Measurements from ENCODE around the gene GYS1.
"Not testable (repeated sequence)": the region's sequence is repeated elsewhere in the genome, so short reads cannot be mapped to it uniquely, and the experiment has no call there.

GYS1 gene

GRCh38 chr19:48993175-48994034 lies at the start of gene GYS1, which contains the start of gene RUVBL2:
Gene GYS1 (minus strand): TSS chr19:48993309. CDS start chr19:48993112, 197 bp downstream.
Gene RUVBL2 (plus strand): TSS chr19:48993887. CDS start chr19:48993912, 25 bp downstream.
- DNase-seq = peak; percentile 100

GRCh38 chr19:49042666-49043065 lies 49.6 kb upstream of the GYS1 start:
- not testable (repeated sequence) for DNase-seq

GRCh38 chr19:49042177-49042576 lies 49.1 kb upstream of the GYS1 start:
- DNase-seq = no peak

- DNase-seq = not testable (repeated sequence)
These were observed 46.6 kb upstream of the GYS1 start for GRCh38 chr19:49039736-49040135.

- DNase-seq = not testable (repeated sequence)
These were observed 45.6 kb upstream of the GYS1 start for GRCh38 chr19:49038557-49039276.

GRCh38 chr19:49038111-49038510 lies 45.0 kb upstream of the GYS1 start:
- DNase-seq = not testable (repeated sequence)

GRCh38 chr19:49036815-49037214 lies 43.7 kb upstream of the GYS1 start, which contains the start of gene CGB1:
Gene CGB1 (minus strand): TSS chr19:49036895. CDS start chr19:49036711, 184 bp downstream.
- peak; percentile 32 for DNase-seq

- DNase-seq = peak; percentile 62
These were observed 38.7 kb upstream of the GYS1 start, which contains the start of gene CGB2 for GRCh38 chr19:49031642-49032301. Gene CGB2 (plus strand): TSS chr19:49031890. CDS start chr19:49032096, 206 bp downstream.

GRCh38 chr19:49030323-49030722 lies 37.2 kb upstream of the GYS1 start:
- DNase-seq = not testable (repeated sequence)

GRCh38 chr19:49029749-49030148 lies 36.6 kb upstream of the GYS1 start:
- DNase-seq = not testable (repeated sequence)

- DNase-seq = not testable (repeated sequence)
These were observed 35.6 kb upstream of the GYS1 start for GRCh38 chr19:49028686-49029085.

GRCh38 chr19:49025599-49025998 lies 32.5 kb upstream of the GYS1 start:
- DNase-seq = not testable (repeated sequence)

GRCh38 chr19:49025088-49025487 lies 32.0 kb upstream of the GYS1 start:
- DNase-seq = not testable (repeated sequence)

GRCh38 chr19:49024233-49024632 lies 31.1 kb upstream of the GYS1 start, which contains the start of gene CGB3:
Gene CGB3 (minus strand): TSS chr19:49024333. CDS start chr19:49023971, 362 bp downstream.
- not testable (repeated sequence) for DNase-seq

- no peak for DNase-seq
These were observed 29.0 kb upstream of the GYS1 start for GRCh38 chr19:49022116-49022515.

- no peak for DNase-seq
These were observed 28.1 kb upstream of the GYS1 start for GRCh38 chr19:49020931-49021895.

GRCh38 chr19:49020342-49020741 lies 27.2 kb upstream of the GYS1 start:
- DNase-seq = no peak

- peak; percentile 72 for DNase-seq
These were observed 26.3 kb upstream of the GYS1 start for GRCh38 chr19:49019242-49019932.

- DNase-seq = peak; percentile 36
These were observed 25.5 kb upstream of the GYS1 start for GRCh38 chr19:49018388-49019241.

All from CD4-positive, alpha-beta T cell treated with Interleukin-17A for 1 hour (primary cell).